RWPE1 (cell line): ENCODE measurements around the gene HMOX2.

Experiments
- CTCF ChIA-PET: fragments of 350-600 bp; sonication (Branson Sonifier 250); formaldehyde crosslinking; extraction: SDS; loops from one replicate; lab custom pipeline; 2021; lab: Yijun Ruan, JAX
- POLR2A ChIA-PET: fragments of 400-600 bp; formaldehyde crosslinking; extraction: SDS; loops from one replicate; lab custom pipeline; 2020; ENCODE audit warnings: antibody characterized with exemption; ENCODE audit not compliant: low non-redundant PET; lab: Yijun Ruan, JAX
- DNase-seq: peaks from one replicate; pipeline ENCODE4 v3.0.0; 2012; ENCODE audit warnings: low spot score
- H3K27ac ChIP-seq: fragments of 450-650 bp; 2 replicates; pipeline ENCODE4 v1.5.1; 2017
- CTCF ChIP-seq: fragments of 450-650 bp; conservative IDR thresholded peaks from 2 replicates; pipeline ENCODE4 v1.5.1; 2017; ENCODE audit warnings: low read depth, mild to moderate bottlenecking

The HMOX2 gene

DNA sequence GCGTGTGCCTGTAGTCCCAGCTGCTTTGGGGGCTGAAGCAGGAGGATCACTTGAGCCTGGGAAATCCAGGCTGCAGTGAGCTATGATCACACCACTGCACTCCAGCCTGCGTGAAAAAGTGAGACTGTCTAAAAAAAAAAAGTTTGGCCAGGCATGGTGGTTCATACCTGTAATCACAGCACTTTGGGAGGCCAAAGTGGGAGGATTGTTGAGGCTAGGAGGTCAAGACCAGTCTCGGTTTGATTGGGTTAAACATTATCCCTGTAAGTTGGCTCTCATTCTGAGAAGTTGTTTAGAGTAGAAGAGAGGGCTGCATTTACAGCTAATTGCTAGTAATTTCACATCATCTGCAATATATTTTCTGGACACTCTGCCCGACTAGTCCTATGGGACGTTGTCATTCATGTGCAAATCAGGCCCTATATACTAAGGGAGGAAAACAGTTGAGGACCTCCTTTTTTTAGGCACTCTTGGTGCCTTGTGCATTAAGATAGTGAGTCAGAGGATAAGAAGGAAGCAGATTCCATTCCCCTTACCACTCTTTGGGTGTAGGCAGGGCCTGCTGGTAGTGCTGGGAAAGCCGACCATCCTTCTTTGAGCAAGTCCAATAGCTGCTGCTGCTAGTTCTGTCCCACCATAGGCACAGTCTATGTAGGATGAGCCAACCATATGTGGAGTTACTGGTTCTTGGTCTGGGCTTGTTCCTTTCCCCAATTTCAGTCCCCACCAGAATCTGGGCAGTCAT lies 18.7 kb downstream of the HMOX2 start:
- H3K27ac ChIP-seq = peak overlapping the region; percentile 85
- CTCF ChIA-PET = no interaction called here
- POLR2A ChIA-PET = no interaction called here
- no peak for TF ChIP-seq CTCF
- peak; percentile 62 for DNase-seq

DNA sequence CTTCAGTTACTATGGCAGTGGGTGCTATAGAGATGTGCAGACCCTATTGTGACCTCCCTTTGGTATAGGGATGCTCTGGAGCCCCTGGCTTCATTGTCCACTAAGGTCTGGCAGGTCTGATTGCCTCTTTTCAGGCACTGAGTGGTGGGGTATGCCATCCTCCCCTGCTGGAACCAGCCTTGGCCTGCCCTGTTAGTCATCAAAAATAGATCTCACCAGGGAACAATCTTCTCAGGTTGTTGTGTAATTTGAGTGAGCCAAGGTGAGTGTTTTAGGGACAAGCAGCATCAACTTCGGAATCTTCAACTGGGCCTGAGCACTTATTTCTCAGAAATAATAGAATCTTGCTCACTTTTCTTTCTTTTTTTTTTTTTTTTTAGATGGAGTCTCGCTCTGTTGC lies 19.6 kb downstream of the HMOX2 start:
- POLR2A ChIA-PET = no interaction called here

DNA sequence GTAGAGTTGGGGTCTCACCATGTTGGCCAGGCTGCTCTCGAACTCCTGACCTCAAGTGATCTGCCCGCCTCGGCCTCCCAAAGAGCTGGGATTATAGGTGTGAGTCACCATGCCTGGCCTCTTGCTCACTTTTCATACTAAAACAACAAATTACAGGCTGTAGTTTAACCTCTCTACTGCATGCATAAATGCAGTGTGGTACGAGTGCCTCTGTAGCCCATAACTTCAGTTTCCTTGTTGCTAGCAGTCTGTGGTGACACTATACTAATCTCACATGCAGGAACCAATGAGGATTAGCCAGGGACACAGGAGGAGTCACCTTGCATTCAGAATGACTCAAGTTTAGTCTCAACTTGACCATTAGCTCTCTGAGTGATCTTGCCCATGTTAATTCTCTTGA lies 20.1 kb downstream of the HMOX2 start:
- ChIA-PET POLR2A (interaction anchor here (0.7 kb wide), 1 partner anchor 37 kb away, joined by 6 read pairs; no protein-coding TSS in a partner anchor), CTCF (interaction anchor here (0.6 to 1.0 kb wide), 2 partner anchors 9 to 596 kb away, joined by 3 to 5 read pairs; no protein-coding TSS in a partner anchor)
- no peak for TF ChIP-seq CTCF
- DNase-seq = peak; percentile 26
- H3K27ac ChIP-seq = peak overlapping the region; percentile 85

More for the DNA sequence above, 19.6 kb downstream of the HMOX2 start:
- CTCF ChIA-PET = interaction anchor here (0.6 kb wide), 1 partner anchor 596 kb away, joined by 3 read pairs; no protein-coding TSS in a partner anchor
- peak overlapping the region; percentile 85 for H3K27ac ChIP-seq
- DNase-seq = peak; percentile 80
- no peak for TF ChIP-seq CTCF

- ChIA-PET POLR2A (no interaction called here), CTCF (interaction anchor here (0.6 to 0.8 kb wide), 2 partner anchors 22 to 93 kb away, joined by 3 to 4 read pairs; partner anchors contain the start of gene HMOX2)
- peak; percentile 55 for DNase-seq
- TF ChIP-seq CTCF = no peak
- H3K27ac ChIP-seq = peak overlapping the region; percentile 23; the same call in 1 of the 2 replicates
Observed at GRCh38 chr16:4498546-4499195, 22.5 kb downstream of the HMOX2 start.

- H3K27ac ChIP-seq = no peak overlapping the region; the same call in 1 of the 2 replicates
- ChIA-PET POLR2A (no interaction called here), CTCF (interaction anchor here (0.5 to 0.8 kb wide), 3 partner anchors 23 to 634 kb away, joined by 3 to 4 read pairs (median 4); partner anchors contain the start of gene HMOX2)
- no peak for DNase-seq
- no peak for TF ChIP-seq CTCF
Observed at GRCh38 chr16:4499196-4499555, 23.0 kb downstream of the HMOX2 start.

GRCh38 chr16:4500272-4500671 lies 24.1 kb downstream of the HMOX2 start:
- ChIA-PET CTCF (interaction anchor here (0.8 to 1.9 kb wide), 2 partner anchors 24 to 33 kb away, joined by 3 to 7 read pairs; partner anchors contain the start of gene HMOX2), POLR2A (no interaction called here)
- TF ChIP-seq CTCF = no peak
- H3K27ac ChIP-seq = peak overlapping the region; percentile 61
- DNase-seq = peak; percentile 87
